ENCODE data around the gene EIF6. TPM values are rescaled to one million over a fixed set of nuclear protein-coding genes. Genes with fewer than 3 reads are reported as not detected.

Gene EIF6
- total RNA-seq, 6 donors from 2014 or later, result 57.5 to 106 (median 88.7) TPM

- H3K9me3 ChIP-seq, result no peaks in the 10 kb centered on the region
- DNase-seq (no peak), ATAC-seq (ENCODE audit: low FRiP score in 2 of 2) (no peak)
- H3K4me3 ChIP-seq, result peak overlapping the region in 2 of 4 donors; percentile 84 to 92
- peak overlapping the region; percentile 96 to 99 (median 98) for H3K27ac ChIP-seq
- WGBS, 2 donors, result 91 to 93% methylated on average over 6 of the region's 6 CpGs
- TF ChIP-seq POLR2AphosphoS5 (IDR thresholded peaks at IDR 0.05) (no peak), CTCF (IDR thresholded peaks at IDR 0.05) (no peak), EP300 (IDR thresholded peaks at IDR 0.05) (no peak), POLR2A (IDR thresholded peaks at IDR 0.05) (no peak)
- peaks cover 5 to 71% (median 39%) of the 10 kb centered on the region in 4 donors for H3K36me3 ChIP-seq
- H3K27me3 ChIP-seq, result no peaks in the 10 kb centered on the region
- H3K4me1 ChIP-seq, result peaks cover 18 to 31% (median 21%) of the 10 kb centered on the region in 4 donors
Observed at GRCh38 chr20:35276408-35276807, 8.2 kb downstream of the EIF6 start.

GRCh38 chr20:35275741-35276251 lies 8.8 kb downstream of the EIF6 start:
- peak overlapping the region in 1 of 4 donors; percentile 98 for H3K27ac ChIP-seq
- DNase-seq, result no peak
- TF ChIP-seq EP300 (IDR thresholded peaks at IDR 0.05) (no peak), CTCF (IDR thresholded peaks at IDR 0.05) (no peak), POLR2A (IDR thresholded peaks at IDR 0.05) (no peak)
- WGBS, 2 donors, result 94 to 97% methylated on average over 7 to 9 of the region's 12 CpGs
- no peak for ATAC-seq (ENCODE audit: low FRiP score in 2 of 2)
- H3K4me1 ChIP-seq, result peaks cover 18 to 31% (median 21%) of the 10 kb centered on the region in 4 donors
- H3K9me3 ChIP-seq, result no peaks in the 10 kb centered on the region
- H3K4me3 ChIP-seq, result no peak overlapping the region
- peaks cover 5 to 76% (median 43%) of the 10 kb centered on the region in 4 donors for H3K36me3 ChIP-seq
- H3K27me3 ChIP-seq, result no peaks in the 10 kb centered on the region

- Histone ChIP-seq H3K4me3 (no peak overlapping the region), H3K36me3 (peaks cover 2 to 76% (median 41%) of the 10 kb centered on the region in 4 donors), H3K27me3 (no peaks in the 10 kb centered on the region), H3K4me1 (peaks cover 18 to 32% (median 21%) of the 10 kb centered on the region in 4 donors), H3K9me3 (no peaks in the 10 kb centered on the region), H3K27ac (peak overlapping the region in 1 of 4 donors; percentile 19)
- DNase-seq (peak in 1 of 2 donors; percentile 82), ATAC-seq (ENCODE audit: low FRiP score in 2 of 2) (no peak)
- WGBS, 2 donors, result 91 to 98% methylated on average over 12 to 20 of the region's 24 CpGs
- no peak for TF ChIP-seq POLR2A (IDR thresholded peaks at IDR 0.05)
- TF ChIP-seq CTCF (IDR thresholded peaks at IDR 0.05), result no peak
- no peak for TF ChIP-seq POLR2AphosphoS5 (IDR thresholded peaks at IDR 0.05)
- TF ChIP-seq EP300 (IDR thresholded peaks at IDR 0.05), result no peak
Observed at GRCh38 chr20:35274172-35275092, 10.1 kb downstream of the EIF6 start.

- H3K9me3 ChIP-seq, result no peaks in the 10 kb centered on the region
- no peak overlapping the region for H3K4me3 ChIP-seq
- ATAC-seq (ENCODE audit: low FRiP score in 2 of 2) (no peak), DNase-seq (no peak)
- TF ChIP-seq EP300 (IDR thresholded peaks at IDR 0.05), result no peak
- TF ChIP-seq CTCF (IDR thresholded peaks at IDR 0.05), result no peak
- H3K36me3 ChIP-seq, result peaks cover 0 to 74% (median 33%) of the 10 kb centered on the region in 4 donors
- H3K4me1 ChIP-seq, result peaks cover 18 to 38% (median 23%) of the 10 kb centered on the region in 4 donors
- no peaks in the 10 kb centered on the region for H3K27me3 ChIP-seq
- H3K27ac ChIP-seq, result no peak overlapping the region
- 79 to 89% methylated on average over 7 to 13 of the region's 13 CpGs for WGBS, 2 donors
Observed at GRCh38 chr20:35273449-35274171, 11.0 kb downstream of the EIF6 start.
